Measurements from ENCODE around the gene STAM2.
A peak's percentile ranks its signal among the peaks of the same experiment; 100 is the strongest.

STAM2 gene

GRCh38 chr2:152176113-152176714 lies 651 bp upstream of the STAM2 start:
- peaks cover 35% of the 10 kb centered on the region for H3K79me2 ChIP-seq (ENCODE audit: low read length)
- no peaks in the 10 kb centered on the region for H3K9me2 ChIP-seq (replicated peaks; ENCODE audit: insufficient read depth, low read length)
- no peaks in the 10 kb centered on the region for H3K36me3 ChIP-seq (replicated peaks; ENCODE audit: insufficient read depth, low read length)
- H3K4me2 ChIP-seq (ENCODE audit: low read depth, low read length): peak overlapping the region; percentile 78
- H3K4me3 ChIP-seq (ENCODE audit: low read length): peak overlapping the region; percentile 96
- TF ChIP-seq CTCF (IDR thresholded peaks at IDR 0.05; ENCODE audit: low read length) (no peak), EZH2 (optimal IDR thresholded peaks at IDR 0.05; ENCODE audit: low read depth, low read length) (no peak), EZH2phosphoT487 (IDR thresholded peaks at IDR 0.05; ENCODE audit: low read length) (no peak)
- peak overlapping the region; percentile 95; the same call in 1 of the 2 replicates for H3K27ac ChIP-seq (ENCODE audit: low read length)
- H4K20me1 ChIP-seq (ENCODE audit: insufficient read depth, low read length): no peaks in the 10 kb centered on the region
- peaks cover 9% of the 10 kb centered on the region for H3F3A ChIP-seq (ENCODE audit: insufficient read depth, low read length)
- H3K9ac ChIP-seq (ENCODE audit: low read length): peak overlapping the region; percentile 98
- no peaks in the 10 kb centered on the region for H3K9me3 ChIP-seq (replicated peaks; ENCODE audit: insufficient read depth, low read length)
- H3K27me3 ChIP-seq (replicated peaks; ENCODE audit: insufficient read depth, low read length): no peaks in the 10 kb centered on the region
- peak; percentile 20 for DNase-seq
- H3K4me1 ChIP-seq (ENCODE audit: low read length): 0 out of 2 replicates have a peak, but pooled peaks cover 4% of the 10 kb centered on the region
- H2AFZ ChIP-seq (ENCODE audit: low read length): peak overlapping the region; percentile 93

GRCh38 chr2:152175012-152175367 lies 573 bp downstream of the STAM2 start:
- Histone ChIP-seq H4K20me1 (ENCODE audit: insufficient read depth, low read length) (no peaks in the 10 kb centered on the region), H3K4me3 (ENCODE audit: low read length) (peak overlapping the region; percentile 96), H3K4me1 (ENCODE audit: low read length) (0 out of 2 replicates have a peak, but pooled peaks cover 4% of the 10 kb centered on the region), H3K79me2 (ENCODE audit: low read length) (peaks cover 47% of the 10 kb centered on the region), H3K4me2 (ENCODE audit: low read depth, low read length) (peak overlapping the region; percentile 78), H3K9me2 (replicated peaks; ENCODE audit: insufficient read depth, low read length) (no peaks in the 10 kb centered on the region), H3K9me3 (replicated peaks; ENCODE audit: insufficient read depth, low read length) (no peaks in the 10 kb centered on the region), H2AFZ (ENCODE audit: low read length) (peak overlapping the region; percentile 93), H3K27ac (ENCODE audit: low read length) (peak overlapping the region; percentile 95; the same call in 1 of the 2 replicates), H3K36me3 (replicated peaks; ENCODE audit: insufficient read depth, low read length) (no peaks in the 10 kb centered on the region), H3F3A (ENCODE audit: insufficient read depth, low read length) (peaks cover 9% of the 10 kb centered on the region), H3K9ac (ENCODE audit: low read length) (peak overlapping the region; percentile 98), H3K27me3 (replicated peaks; ENCODE audit: insufficient read depth, low read length) (no peaks in the 10 kb centered on the region)
- TF ChIP-seq CTCF (IDR thresholded peaks at IDR 0.05; ENCODE audit: low read length) (no peak), EZH2phosphoT487 (IDR thresholded peaks at IDR 0.05; ENCODE audit: low read length) (no peak), EZH2 (optimal IDR thresholded peaks at IDR 0.05; ENCODE audit: low read depth, low read length) (no peak)
- no peak for DNase-seq

- H3K4me3 ChIP-seq (ENCODE audit: low read length): peak overlapping the region; percentile 96
- H3K4me2 ChIP-seq (ENCODE audit: low read depth, low read length): peak overlapping the region; percentile 78
- peak; percentile 9 for DNase-seq
- H3K9me2 ChIP-seq (replicated peaks; ENCODE audit: insufficient read depth, low read length): no peaks in the 10 kb centered on the region
- no peaks in the 10 kb centered on the region for H3K36me3 ChIP-seq (replicated peaks; ENCODE audit: insufficient read depth, low read length)
- peak overlapping the region; percentile 98 for H3K9ac ChIP-seq (ENCODE audit: low read length)
- H3K27ac ChIP-seq (ENCODE audit: low read length): peak overlapping the region; percentile 95; the same call in 1 of the 2 replicates
- TF ChIP-seq EZH2phosphoT487 (IDR thresholded peaks at IDR 0.05; ENCODE audit: low read length): no peak
- TF ChIP-seq EZH2 (optimal IDR thresholded peaks at IDR 0.05; ENCODE audit: low read depth, low read length): no peak
- no peak for TF ChIP-seq CTCF (IDR thresholded peaks at IDR 0.05; ENCODE audit: low read length)
- H3K27me3 ChIP-seq (replicated peaks; ENCODE audit: insufficient read depth, low read length): no peaks in the 10 kb centered on the region
- H4K20me1 ChIP-seq (ENCODE audit: insufficient read depth, low read length): no peaks in the 10 kb centered on the region
- H3F3A ChIP-seq (ENCODE audit: insufficient read depth, low read length): peaks cover 9% of the 10 kb centered on the region
- H3K4me1 ChIP-seq (ENCODE audit: low read length): 0 out of 2 replicates have a peak, but pooled peaks cover 4% of the 10 kb centered on the region
- peaks cover 51% of the 10 kb centered on the region for H3K79me2 ChIP-seq (ENCODE audit: low read length)
- no peaks in the 10 kb centered on the region for H3K9me3 ChIP-seq (replicated peaks; ENCODE audit: insufficient read depth, low read length)
- H2AFZ ChIP-seq (ENCODE audit: low read length): peak overlapping the region; percentile 93
Observed at GRCh38 chr2:152174574-152174973, 989 bp downstream of the STAM2 start.
